Prostate gland (tissue), 2 donors: ENCODE measurements around the gene AJAP1. TPM values are rescaled to one million over a fixed set of nuclear protein-coding genes. Genes with fewer than 3 reads are reported as not detected.

Experiments
- DNase-seq: peaks from one replicate; pipeline ENCODE4 v3.0.0-alpha.2; 2019; ENCODE audit warnings: low spot score
- H3K27ac ChIP-seq, 2 donors: fragments of 200-600 bp; sonication (generic); 2 replicates each; pipeline ENCODE4 v1.5.1; 2017 to 2019
- H3K27me3 ChIP-seq: fragments of 200-600 bp; sonication (generic); replicated peaks from 2 replicates; pipeline ENCODE4 v1.5.1; 2019; ENCODE audit not compliant: insufficient read depth
- H3K36me3 ChIP-seq, 2 donors: fragments of 200-600 bp; sonication (generic); 1 replicate in 1 of 2; 2 replicates in 1 of 2; pipeline versions ENCODE4 v1.5.1 to v1.8.1; 2017 to 2019
- H3K4me1 ChIP-seq: fragments of 200-600 bp; sonication (generic); replicated peaks from 2 replicates; pipeline ENCODE4 v1.5.1; 2019
- H3K4me3 ChIP-seq, 2 donors: fragments of 200-600 bp; sonication (generic); 2 replicates each; pipeline ENCODE4 v1.5.1; 2017 to 2019
- H3K9me3 ChIP-seq: fragments of 200-600 bp; sonication (generic); 2 replicates; pipeline ENCODE4 v1.5.1; 2017
- POLR2A ChIP-seq: fragments of 450-650 bp; IDR thresholded peaks from one replicate; pipeline ENCODE4 v1.6.1; 2016; ENCODE audit warnings: antibody characterized with exemption, mild to moderate bottlenecking
- POLR2AphosphoS5 ChIP-seq: sonication (generic); formaldehyde crosslinking; IDR thresholded peaks from one replicate; pipeline ENCODE4 v1.6.1; 2017; ENCODE audit warnings: antibody characterized with exemption
- WGBS: methylation state at CpG from one replicate; pipeline ENCODE4 v1.1.5; 2018; 5-methylcytosine and 5-hydroxymethylcytosine counted together
- intact Hi-C: fragments of 100-400 bp; cut with DNase I; formaldehyde crosslinking; loops from one replicate; pipeline ENCODE4 v1.14.2; 2022
- total RNA-seq, 2 donors: library from RNA; depleted of rRNA; stranded (reverse); fragments of >200 nt; gene quantifications; one replicate each; pipeline ENCODE4 v1.1.0, GENCODE V29; 2016
- TF ChIP-seq, protein P1 (sequence below), 4 experiments: fragments of 200-600 bp in 2 of 4; fragments of 450-650 bp in 2 of 4; sonication (generic) in 2 of 4; IDR thresholded peaks; 1 replicate in 3 of 4; 2 replicates in 1 of 4; pipeline ENCODE4 v1.5.1; 2016 to 2019; ENCODE audit warnings: antibody characterized with exemption in 4 of 4, mild to moderate bottlenecking in 2 of 4, moderate library complexity in 2 of 4

The AJAP1 gene
- total RNA-seq, 2 donors from 2014 or later: 0.73 to 6.7 TPM

DNA sequence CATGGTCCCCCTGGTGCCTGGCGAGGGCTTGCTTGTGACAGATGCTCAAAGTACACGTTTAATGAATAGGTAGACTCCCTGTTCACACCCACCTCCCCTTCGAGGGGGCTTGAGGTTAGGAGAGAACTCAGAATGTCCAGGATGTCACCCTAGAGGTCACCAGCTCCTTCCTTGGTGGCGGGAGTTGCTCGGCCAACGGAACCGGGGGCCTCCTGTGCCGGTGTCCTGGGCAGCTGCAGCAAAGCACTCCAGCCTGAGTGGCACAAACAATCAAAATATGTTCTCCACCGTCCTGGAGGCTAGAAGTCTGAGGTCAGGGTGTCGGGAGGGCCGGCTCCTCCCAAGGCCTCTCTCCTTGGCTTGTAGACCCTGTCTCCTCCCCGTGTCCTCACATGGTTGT, 71.0 kb downstream of the AJAP1 start:
- Histone ChIP-seq H3K27ac (no peak overlapping the region), H3K27me3 (peaks cover 4% of the 10 kb centered on the region), H3K9me3 (no peaks in the 10 kb centered on the region), H3K4me1 (peaks cover 3% of the 10 kb centered on the region), H3K4me3 (no peak overlapping the region), H3K36me3 (no peaks in the 10 kb centered on the region)
- TF ChIP-seq, protein P1, sequence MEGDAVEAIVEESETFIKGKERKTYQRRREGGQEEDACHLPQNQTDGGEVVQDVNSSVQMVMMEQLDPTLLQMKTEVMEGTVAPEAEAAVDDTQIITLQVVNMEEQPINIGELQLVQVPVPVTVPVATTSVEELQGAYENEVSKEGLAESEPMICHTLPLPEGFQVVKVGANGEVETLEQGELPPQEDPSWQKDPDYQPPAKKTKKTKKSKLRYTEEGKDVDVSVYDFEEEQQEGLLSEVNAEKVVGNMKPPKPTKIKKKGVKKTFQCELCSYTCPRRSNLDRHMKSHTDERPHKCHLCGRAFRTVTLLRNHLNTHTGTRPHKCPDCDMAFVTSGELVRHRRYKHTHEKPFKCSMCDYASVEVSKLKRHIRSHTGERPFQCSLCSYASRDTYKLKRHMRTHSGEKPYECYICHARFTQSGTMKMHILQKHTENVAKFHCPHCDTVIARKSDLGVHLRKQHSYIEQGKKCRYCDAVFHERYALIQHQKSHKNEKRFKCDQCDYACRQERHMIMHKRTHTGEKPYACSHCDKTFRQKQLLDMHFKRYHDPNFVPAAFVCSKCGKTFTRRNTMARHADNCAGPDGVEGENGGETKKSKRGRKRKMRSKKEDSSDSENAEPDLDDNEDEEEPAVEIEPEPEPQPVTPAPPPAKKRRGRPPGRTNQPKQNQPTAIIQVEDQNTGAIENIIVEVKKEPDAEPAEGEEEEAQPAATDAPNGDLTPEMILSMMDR (IDR thresholded peaks at IDR 0.05): no peak
- TF ChIP-seq POLR2A: no peak
- TF ChIP-seq POLR2AphosphoS5: no peak
- intact Hi-C loops: no loop called here
- WGBS: 96% methylated on average over 12 of the region's 12 CpGs
- DNase-seq: no peak

DNA sequence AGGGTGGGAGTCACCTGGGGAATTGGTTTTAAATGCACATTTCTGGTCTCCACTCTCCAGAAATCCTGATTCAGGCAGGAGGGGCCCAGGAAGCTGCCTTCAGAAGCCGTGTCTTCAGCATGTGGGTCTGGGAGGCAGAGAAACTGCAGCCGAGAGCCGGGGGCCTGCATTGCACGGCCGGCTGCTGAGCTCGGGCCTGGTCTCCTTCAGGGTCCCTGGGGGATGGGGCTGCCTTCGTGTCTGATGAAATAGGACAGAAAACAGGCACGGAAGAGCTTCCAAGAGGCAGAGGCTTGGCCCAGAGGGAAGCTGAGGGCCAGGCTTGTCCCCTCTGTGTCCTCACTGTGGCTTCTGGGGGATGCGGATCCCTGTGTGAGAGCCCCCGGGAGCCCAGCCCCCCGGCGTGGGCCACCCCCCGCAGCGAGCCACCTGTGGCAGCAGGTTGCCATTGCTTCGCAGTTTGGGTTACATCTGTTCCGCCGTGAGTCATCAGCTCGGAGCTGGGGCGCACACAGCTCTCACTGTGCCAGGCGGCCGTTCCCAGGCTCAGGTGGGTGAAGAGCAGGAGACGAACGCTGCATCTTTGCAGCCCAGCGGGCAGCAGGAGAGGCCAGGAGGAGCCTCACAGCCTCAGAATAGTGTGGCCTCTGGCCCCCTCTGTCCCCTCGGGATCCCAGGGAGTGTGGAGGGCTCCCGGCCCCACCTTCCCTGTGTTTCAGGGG, 72.4 kb downstream of the AJAP1 start:
- H3K36me3 ChIP-seq: no peaks in the 10 kb centered on the region
- no peak overlapping the region for H3K27ac ChIP-seq
- 88% methylated on average over 26 of the region's 26 CpGs for WGBS
- H3K4me1 ChIP-seq: peaks cover 3% of the 10 kb centered on the region
- no peak for DNase-seq
- H3K27me3 ChIP-seq: peaks cover 4% of the 10 kb centered on the region
- H3K4me3 ChIP-seq: no peak overlapping the region
- TF ChIP-seq POLR2A: no peak
- TF ChIP-seq POLR2AphosphoS5: no peak
- TF ChIP-seq, protein P1 (IDR thresholded peaks at IDR 0.05): no peak
- H3K9me3 ChIP-seq: no peaks in the 10 kb centered on the region
- intact Hi-C loops: no loop called here

- TF ChIP-seq, protein P1 (IDR thresholded peaks at IDR 0.05): no peak
- TF ChIP-seq POLR2AphosphoS5 (no peak), POLR2A (no peak)
- no peak for DNase-seq
- Histone ChIP-seq H3K4me3 (no peak overlapping the region), H3K9me3 (no peaks in the 10 kb centered on the region), H3K27ac (peak overlapping the region; percentile 40 to 56), H3K36me3 (no peaks in the 10 kb centered on the region), H3K4me1 (peaks cover 3% of the 10 kb centered on the region), H3K27me3 (peaks cover 6% of the 10 kb centered on the region)
- WGBS: 87% methylated on average over 19 of the region's 19 CpGs
- intact Hi-C loops: no loop called here
Measured at GRCh38 chr1:4728319-4729089, 74.1 kb downstream of the AJAP1 start.

DNA sequence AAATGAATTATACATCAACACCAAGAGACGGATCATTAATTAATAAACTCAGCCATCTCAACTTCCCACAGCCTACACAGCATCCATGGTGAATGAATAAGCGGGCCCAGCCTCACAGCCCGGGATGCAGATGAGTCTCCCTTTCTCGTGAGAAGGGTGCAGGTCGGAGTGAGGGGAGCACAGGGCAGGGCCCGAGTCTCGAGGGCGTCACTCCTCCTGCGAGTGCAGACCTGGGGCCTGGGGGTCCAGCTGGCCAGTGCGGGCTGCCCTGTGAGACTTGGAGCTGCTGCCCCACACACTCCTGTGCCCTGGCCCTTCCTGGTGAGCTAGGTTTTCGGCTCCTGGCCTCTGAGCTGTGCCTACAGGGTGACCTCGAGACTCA, 74.7 kb downstream of the AJAP1 start:
- DNase-seq: no peak
- Histone ChIP-seq H3K27me3 (peaks cover 6% of the 10 kb centered on the region), H3K9me3 (no peaks in the 10 kb centered on the region), H3K4me1 (peaks cover 3% of the 10 kb centered on the region), H3K4me3 (no peak overlapping the region), H3K36me3 (no peaks in the 10 kb centered on the region), H3K27ac (peak overlapping the region; percentile 40 to 56)
- intact Hi-C loops: no loop called here
- WGBS: 88% methylated on average over 6 of the region's 12 CpGs
- TF ChIP-seq POLR2A (no peak), POLR2AphosphoS5 (no peak)
- TF ChIP-seq, protein P1 (IDR thresholded peaks at IDR 0.05): no peak
